Psoas muscle (tissue), 8 donors: Measurements from ENCODE around the gene USP10. TPM values are rescaled to one million over a fixed set of nuclear protein-coding genes. Genes with fewer than 3 reads are reported as not detected.
A peak's percentile ranks its signal among the peaks of the same experiment; 100 is the strongest.

Source experiments
- ATAC-seq, 4 donors: fragments of 200-7000 bp; cut with Tn5 transposase; one replicate each; pipeline ENCODE4 v1.9.1; 2020; ENCODE audit warnings: moderate library complexity in 3 of 4, mild to moderate bottlenecking in 2 of 4
- DNase-seq, 2 donors: peaks; one replicate each; pipeline ENCODE4 v3.0.0-alpha.2; 2020
- H3K27ac ChIP-seq: fragments of 200-600 bp; one replicate; pipeline ENCODE4 v1.8.0; 2022
- H3K27me3 ChIP-seq, 3 donors: fragments of 200-600 bp in 1 of 3; one replicate each; pipeline versions ENCODE4 v1.6.1 to v1.8.0; 2013 to 2022; ENCODE audit warnings: low read length in 2 of 3, mild to moderate bottlenecking in 2 of 3, moderate library complexity in 1 of 3; ENCODE audit not compliant: insufficient read depth in 3 of 3
- H3K36me3 ChIP-seq, 2 donors: fragments of 200-600 bp in 1 of 2; one replicate each; pipeline versions ENCODE4 v1.6.1 to v1.8.0; 2013 to 2022; ENCODE audit warnings: low read depth in 1 of 2, mild to moderate bottlenecking in 1 of 2, moderate library complexity in 1 of 2; ENCODE audit not compliant: insufficient read depth in 1 of 2
- H3K4me1 ChIP-seq: fragments of 200-600 bp; one replicate; pipeline ENCODE4 v1.8.0; 2022
- H3K4me3 ChIP-seq: fragments of 200-600 bp; one replicate; pipeline ENCODE4 v1.8.0; 2022; ENCODE audit warnings: mild to moderate bottlenecking
- H3K9me3 ChIP-seq: fragments of 200-600 bp; one replicate; pipeline ENCODE4 v1.8.0; 2022
- WGBS, 3 donors: extraction: QIAGEN DNeasy Blood & Tissue Kit; methylation state at CpG; one replicate each; pipeline versions ENCODE4 v1.1.6 to v1.1.7; 2013; 5-methylcytosine and 5-hydroxymethylcytosine counted together
- intact Hi-C, 2 donors: fragments of 100-400 bp; cut with DNase I; formaldehyde crosslinking; loops; one replicate each; pipeline versions ENCODE4 v1.11.0 to v1.14.2; 2022
- polyA plus RNA-seq, 3 donors: library from polyadenylated mRNA; stranded (reverse); fragments of 200-250 nt; gene quantifications; one replicate each; pipeline ENCODE4 v1.2.3, GENCODE V29; 2013
- total RNA-seq, 4 donors: library from RNA; stranded (reverse); fragmentation: NEBNext Ultra II Directional in 2 of 4; extraction: Animal tissue kit (Norgen Biotek cat#: 25700) in 2 of 4; gene quantifications; one replicate each; pipeline versions ENCODE4 v1.2.1 to v1.2.4, GENCODE V29; 2021 to 2023
- TF ChIP-seq, protein P1 (sequence below): fragments of 200-600 bp; IDR thresholded peaks from one replicate; pipeline ENCODE4 v1.8.0; 2022; ENCODE audit warnings: antibody characterized with exemption
- donor health status: healthy with polysubstance abuse.
- donor health status: DM: no; HTN: no; CAD: no; lungs with moderate emphysema.
- donor health status: Bipolar disorder and iron deficiency.
- donor health status: healthy.
- donor health status: DM: yes; HTN: yes; CAD: no.
- donor health status: DM: no; HTN: no; CAD: no.
- donor health status: DM: no; HTN: no; CAD: no.
- donor health status: DM: yes; HTN: yes; CAD: no.

Gene USP10
- total and polyA plus RNA-seq, 7 donors = 33.9 to 93.0 (median 69.2) TPM

DNA sequence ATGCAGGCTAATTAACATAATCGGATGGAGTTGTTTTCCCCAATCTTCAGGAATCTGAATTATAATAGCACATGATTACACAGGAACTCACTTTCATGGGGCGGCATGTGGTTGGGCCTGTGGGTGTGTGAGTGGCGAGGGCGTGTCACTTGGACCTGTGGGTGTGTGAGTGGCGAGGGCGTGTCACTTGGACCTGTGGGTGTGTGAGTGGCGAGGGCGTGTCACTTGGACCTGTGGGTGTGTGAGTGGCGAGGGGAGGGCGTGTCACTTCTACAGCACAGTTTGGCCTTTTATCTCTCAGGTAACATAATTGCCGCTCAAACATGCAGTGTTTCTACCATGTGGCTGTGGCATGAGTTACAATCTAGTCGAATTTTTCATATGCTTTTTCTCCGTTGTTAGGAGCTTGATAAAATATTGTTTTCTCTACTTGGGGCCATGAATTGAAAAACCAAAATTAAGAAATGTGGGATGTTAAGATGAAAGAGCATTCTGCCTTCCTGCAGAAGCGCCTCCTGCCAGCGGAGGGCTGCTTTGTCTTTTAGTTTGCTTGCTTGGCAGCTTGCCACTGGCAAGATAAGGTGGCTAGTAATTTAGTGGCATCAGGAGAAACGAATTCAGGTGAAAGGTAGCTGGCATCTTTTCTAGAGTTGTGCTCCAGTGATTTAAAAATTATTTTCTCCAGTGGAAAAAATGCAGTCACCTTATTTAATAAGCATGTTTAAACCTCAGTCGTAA lies 36.2 kb downstream of the USP10 start:
- Histone ChIP-seq H3K27me3 (no peaks in the 10 kb centered on the region), H3K27ac (no peak overlapping the region), H3K4me3 (no peak overlapping the region), H3K4me1 (peaks cover 44% of the 10 kb centered on the region), H3K9me3 (no peaks in the 10 kb centered on the region), H3K36me3 (peaks cover 0 to 4% of the 10 kb centered on the region in 2 donors)
- TF ChIP-seq, protein P1, sequence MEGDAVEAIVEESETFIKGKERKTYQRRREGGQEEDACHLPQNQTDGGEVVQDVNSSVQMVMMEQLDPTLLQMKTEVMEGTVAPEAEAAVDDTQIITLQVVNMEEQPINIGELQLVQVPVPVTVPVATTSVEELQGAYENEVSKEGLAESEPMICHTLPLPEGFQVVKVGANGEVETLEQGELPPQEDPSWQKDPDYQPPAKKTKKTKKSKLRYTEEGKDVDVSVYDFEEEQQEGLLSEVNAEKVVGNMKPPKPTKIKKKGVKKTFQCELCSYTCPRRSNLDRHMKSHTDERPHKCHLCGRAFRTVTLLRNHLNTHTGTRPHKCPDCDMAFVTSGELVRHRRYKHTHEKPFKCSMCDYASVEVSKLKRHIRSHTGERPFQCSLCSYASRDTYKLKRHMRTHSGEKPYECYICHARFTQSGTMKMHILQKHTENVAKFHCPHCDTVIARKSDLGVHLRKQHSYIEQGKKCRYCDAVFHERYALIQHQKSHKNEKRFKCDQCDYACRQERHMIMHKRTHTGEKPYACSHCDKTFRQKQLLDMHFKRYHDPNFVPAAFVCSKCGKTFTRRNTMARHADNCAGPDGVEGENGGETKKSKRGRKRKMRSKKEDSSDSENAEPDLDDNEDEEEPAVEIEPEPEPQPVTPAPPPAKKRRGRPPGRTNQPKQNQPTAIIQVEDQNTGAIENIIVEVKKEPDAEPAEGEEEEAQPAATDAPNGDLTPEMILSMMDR = no peak
- 78 to 82% (median 80%) methylated on average over 17 of the region's 17 CpGs for WGBS, 3 donors
- no peak for DNase-seq
- intact Hi-C loops = loop anchor here in 1 of 2 donors (5.0 kb wide), 1 partner anchor 224 kb away; no protein-coding TSS in a partner anchor
- ATAC-seq = no peak

DNA sequence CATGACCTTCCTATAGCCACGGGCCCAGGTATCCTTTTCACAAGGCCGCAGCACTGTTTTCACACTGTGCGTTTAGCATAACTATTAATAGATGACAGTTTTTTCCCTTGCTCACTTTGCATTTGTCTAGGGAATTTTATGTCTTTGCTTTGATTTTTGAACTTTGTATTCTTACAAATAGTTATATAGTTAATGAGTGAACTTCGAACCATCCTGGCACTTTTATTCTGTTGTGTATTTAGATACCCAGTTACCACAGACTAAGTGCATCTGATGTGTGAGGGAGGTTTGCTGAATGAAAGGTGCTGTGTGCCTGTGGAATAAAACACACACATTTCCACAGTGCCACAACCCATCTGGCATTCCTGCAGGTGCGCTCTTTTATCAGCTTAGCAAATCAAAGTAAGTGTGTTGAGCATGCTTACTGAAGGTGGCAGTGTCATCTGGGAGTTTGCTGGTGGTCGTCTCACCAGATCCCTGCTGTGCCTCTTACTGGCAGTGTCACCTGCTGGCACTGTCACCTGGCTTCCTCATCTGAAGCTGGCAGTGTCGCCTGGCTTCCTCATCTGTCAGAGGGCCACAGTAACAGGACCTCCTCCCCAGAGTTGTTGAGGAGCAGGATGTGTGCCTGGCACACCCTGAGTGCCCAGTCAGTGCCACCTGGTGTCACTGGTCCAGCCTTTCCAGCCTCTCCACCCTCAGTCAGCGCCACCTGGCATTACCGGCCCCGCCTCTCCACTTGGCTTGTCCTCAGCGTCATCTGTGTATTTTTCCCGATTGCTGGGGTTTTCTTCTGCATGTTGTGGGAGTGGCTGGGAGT lies 37.6 kb downstream of the USP10 start:
- no peak for DNase-seq
- H3K4me1 ChIP-seq = peaks cover 40% of the 10 kb centered on the region
- H3K27ac ChIP-seq = peak overlapping the region; percentile 27
- 39 to 63% (median 57%) methylated on average over 12 of the region's 12 CpGs for WGBS, 3 donors
- no peaks in the 10 kb centered on the region for H3K9me3 ChIP-seq
- TF ChIP-seq, protein P1 = no peak
- ATAC-seq = peak; percentile 17 to 43 (median 32)
- H3K36me3 ChIP-seq = peaks cover 0 to 4% of the 10 kb centered on the region in 2 donors
- no peak overlapping the region for H3K4me3 ChIP-seq
- H3K27me3 ChIP-seq = no peaks in the 10 kb centered on the region
- intact Hi-C loops = loop anchor here in 1 of 2 donors (5.0 kb wide), 1 partner anchor 225 kb away; no protein-coding TSS in a partner anchor

DNA sequence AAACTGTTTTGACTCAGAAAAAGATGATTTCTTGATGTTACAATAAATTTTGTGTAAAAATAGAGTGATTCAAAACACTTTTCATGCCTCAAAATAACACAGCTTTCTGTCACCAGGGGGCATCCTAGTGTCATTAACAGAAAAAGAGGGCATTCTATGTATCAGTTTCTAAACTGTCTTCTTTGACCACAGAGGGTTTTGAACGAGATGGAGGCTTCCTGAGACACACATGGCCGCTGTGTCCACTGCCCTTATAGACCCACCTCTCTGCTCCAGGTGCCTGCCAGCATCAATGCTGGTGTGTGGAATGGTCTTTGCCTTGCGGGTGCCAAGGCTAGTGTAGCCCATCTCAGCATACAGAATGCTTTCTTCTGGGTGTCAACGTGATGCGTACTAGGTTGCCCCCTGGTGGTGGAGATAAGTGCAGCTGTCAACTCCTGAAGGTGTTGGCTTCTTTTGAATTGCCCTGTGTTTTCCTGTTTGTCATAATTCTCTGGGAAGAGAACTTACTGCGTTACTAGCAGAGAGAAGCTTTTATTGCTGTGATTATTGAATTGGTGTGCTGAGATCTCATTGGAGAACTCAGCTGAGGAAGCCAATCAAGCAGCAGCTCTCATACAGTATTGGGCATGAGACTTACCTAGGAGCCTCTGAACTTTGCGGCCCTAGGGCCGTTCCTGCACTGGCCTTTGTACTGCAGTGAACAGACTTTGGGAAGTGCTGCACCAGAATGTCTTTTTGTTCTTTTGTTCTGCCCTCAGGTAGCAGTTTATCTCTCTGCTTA lies 38.6 kb downstream of the USP10 start:
- WGBS, 3 donors = 43 to 51% (median 48%) methylated on average over 8 of the region's 8 CpGs
- intact Hi-C loops = loop anchor here in 1 of 2 donors (5.0 kb wide), 1 partner anchor 226 kb away; no protein-coding TSS in a partner anchor
- TF ChIP-seq, protein P1 = peak; percentile 87
- DNase-seq = peak; percentile 66 to 79
- Histone ChIP-seq H3K4me1 (peaks cover 35% of the 10 kb centered on the region), H3K9me3 (no peaks in the 10 kb centered on the region), H3K27me3 (no peaks in the 10 kb centered on the region), H3K36me3 (peaks cover 0 to 4% of the 10 kb centered on the region in 2 donors), H3K4me3 (no peak overlapping the region), H3K27ac (no peak overlapping the region)
- ATAC-seq = peak; percentile 74 to 80 (median 74)

DNA sequence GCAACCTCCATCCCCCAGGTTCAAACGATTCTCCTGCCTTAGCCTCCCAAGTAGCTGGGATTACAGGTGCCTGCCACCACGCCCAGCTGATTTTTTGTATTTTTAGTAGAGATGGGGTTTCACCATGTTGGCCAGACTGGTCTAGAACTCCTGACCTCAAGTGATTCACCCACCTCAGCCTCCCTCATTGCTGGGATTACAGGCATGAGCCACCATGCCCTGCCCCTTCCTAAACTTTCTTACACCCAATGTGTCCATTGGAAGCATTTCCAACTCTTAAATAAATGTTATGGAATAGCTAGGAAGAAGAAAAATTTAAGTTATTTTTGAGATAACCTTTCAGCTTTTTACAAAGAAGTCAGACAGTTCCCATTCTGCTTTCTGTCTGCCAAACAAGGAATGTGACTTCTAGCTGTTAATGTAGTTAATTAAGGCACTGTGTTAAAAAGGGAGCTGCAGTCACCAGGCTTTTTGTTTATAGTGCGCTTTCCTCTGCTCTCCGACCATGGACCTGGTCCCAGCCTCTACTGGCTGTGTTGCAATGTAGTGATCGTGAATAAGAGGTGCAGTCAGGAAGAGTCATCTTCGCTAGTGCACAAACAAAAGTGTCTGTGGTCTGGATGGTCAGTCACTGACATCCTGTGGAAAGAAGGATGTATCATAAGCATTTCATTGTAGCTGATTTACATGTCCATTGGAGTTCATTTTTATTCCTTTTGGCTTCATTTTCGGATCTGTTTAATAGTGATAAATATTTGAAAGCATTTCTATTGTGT lies 39.7 kb downstream of the USP10 start:
- no peak overlapping the region for H3K27ac ChIP-seq
- ATAC-seq = peak in 3 of 4 donors; percentile 38 to 46 (median 38)
- peaks cover 31% of the 10 kb centered on the region for H3K4me1 ChIP-seq
- H3K36me3 ChIP-seq = no peaks in the 10 kb centered on the region
- H3K9me3 ChIP-seq = no peaks in the 10 kb centered on the region
- no peak overlapping the region for H3K4me3 ChIP-seq
- DNase-seq = no peak
- TF ChIP-seq, protein P1 = no peak
- intact Hi-C loops = loop anchor here in 1 of 2 donors (5.0 kb wide), 1 partner anchor 227 kb away; no protein-coding TSS in a partner anchor
- H3K27me3 ChIP-seq = no peaks in the 10 kb centered on the region
- 86 to 88% (median 88%) methylated on average over 7 of the region's 7 CpGs for whole genome bisulfite sequencing, 3 donors
